Measurements from ENCODE around the gene PADI2.

PADI2 gene

GRCh38 chr1:17117451-17118265 is 1.6 kb downstream of the PADI2 start:
- in situ Hi-C loops (cut with MboI; ENCODE audit: low sequenced_read_pairs): no loop called here

- in situ Hi-C loops (cut with MboI; ENCODE audit: low sequenced_read_pairs): no loop called here
Observed at GRCh38 chr1:17116643-17117042, 2.6 kb downstream of the PADI2 start.

- in situ Hi-C loops (cut with MboI; ENCODE audit: low sequenced_read_pairs): no loop called here
Observed at GRCh38 chr1:17113963-17114362, 5.3 kb downstream of the PADI2 start.

GRCh38 chr1:17112496-17113236 is 6.6 kb downstream of the PADI2 start:
- in situ Hi-C loops (cut with MboI; ENCODE audit: low sequenced_read_pairs): no loop called here

- in situ Hi-C loops (cut with MboI; ENCODE audit: low sequenced_read_pairs): no loop called here
Observed at GRCh38 chr1:17112076-17112475, 7.2 kb downstream of the PADI2 start.

GRCh38 chr1:17110555-17110926 is 8.7 kb downstream of the PADI2 start:
- in situ Hi-C loops (cut with MboI; ENCODE audit: low sequenced_read_pairs): no loop called here

GRCh38 chr1:17109892-17110554 is 9.2 kb downstream of the PADI2 start:
- in situ Hi-C loops (cut with MboI; ENCODE audit: low sequenced_read_pairs): no loop called here

GRCh38 chr1:17108786-17109185 is 10.5 kb downstream of the PADI2 start:
- in situ Hi-C loops (cut with MboI; ENCODE audit: low sequenced_read_pairs): no loop called here

GRCh38 chr1:17108360-17108759 is 10.9 kb downstream of the PADI2 start:
- in situ Hi-C loops (cut with MboI; ENCODE audit: low sequenced_read_pairs): no loop called here

- in situ Hi-C loops (cut with MboI; ENCODE audit: low sequenced_read_pairs): no loop called here
Observed at GRCh38 chr1:17104782-17105181, 14.5 kb downstream of the PADI2 start.

- in situ Hi-C loops (cut with MboI; ENCODE audit: low sequenced_read_pairs): no loop called here
Observed at GRCh38 chr1:17102232-17102631, 17.0 kb downstream of the PADI2 start.

- in situ Hi-C loops (cut with MboI; ENCODE audit: low sequenced_read_pairs): no loop called here
Observed at GRCh38 chr1:17101261-17101660, 18.0 kb downstream of the PADI2 start.

GRCh38 chr1:17099616-17100340 is 19.5 kb downstream of the PADI2 start:
- in situ Hi-C loops (cut with MboI; ENCODE audit: low sequenced_read_pairs): no loop called here

GRCh38 chr1:17098446-17099317 is 20.6 kb downstream of the PADI2 start:
- in situ Hi-C loops (cut with MboI; ENCODE audit: low sequenced_read_pairs): no loop called here

- in situ Hi-C loops (cut with MboI; ENCODE audit: low sequenced_read_pairs): no loop called here
Observed at GRCh38 chr1:17097787-17098186, 21.5 kb downstream of the PADI2 start.

GRCh38 chr1:17097147-17097546 is 22.1 kb downstream of the PADI2 start:
- in situ Hi-C loops (cut with MboI; ENCODE audit: low sequenced_read_pairs): no loop called here

GRCh38 chr1:17096584-17096983 is 22.7 kb downstream of the PADI2 start:
- in situ Hi-C loops (cut with MboI; ENCODE audit: low sequenced_read_pairs): no loop called here

GRCh38 chr1:17095141-17095540 is 24.1 kb downstream of the PADI2 start:
- in situ Hi-C loops (cut with MboI; ENCODE audit: low sequenced_read_pairs): no loop called here

- in situ Hi-C loops (cut with MboI; ENCODE audit: low sequenced_read_pairs): no loop called here
Observed at GRCh38 chr1:17094664-17095063, 24.6 kb downstream of the PADI2 start.

GRCh38 chr1:17093822-17094393 is 25.3 kb downstream of the PADI2 start:
- in situ Hi-C loops (cut with MboI; ENCODE audit: low sequenced_read_pairs): no loop called here

All from HL-60/S4 treated with phorbol 12-myristate 13-acetate at 8.2 ng/mL for 4 days and 3 days (cell line).